BLaER1 (cell line): Measurements from ENCODE around the gene CNTN5.

Source experiments
- H3K27ac ChIP-seq: shearing (Covaris generic); formaldehyde crosslinking; 2 replicates; pipeline ENCODE4 v1.8.1; 2022
- H3K27me3 ChIP-seq: shearing (Covaris generic); formaldehyde crosslinking; 2 replicates; pipeline ENCODE4 v1.8.1; 2022
- H3K36me3 ChIP-seq: shearing (Covaris generic); formaldehyde crosslinking; 2 replicates; pipeline ENCODE4 v1.8.1; 2022
- H3K4me1 ChIP-seq: shearing (Covaris generic); formaldehyde crosslinking; 2 replicates; pipeline ENCODE4 v1.8.1; 2022
- H3K4me2 ChIP-seq: shearing (Covaris generic); formaldehyde crosslinking; 2 replicates; pipeline ENCODE4 v1.8.1; 2022
- H3K4me3 ChIP-seq: shearing (Covaris generic); formaldehyde crosslinking; 2 replicates; pipeline ENCODE4 v1.8.1; 2022
- H3K9ac ChIP-seq: shearing (Covaris generic); formaldehyde crosslinking; 2 replicates; pipeline ENCODE4 v1.8.1; 2022
- H3K9me3 ChIP-seq: shearing (Covaris generic); formaldehyde crosslinking; 2 replicates; pipeline ENCODE4 v1.8.1; 2022
- H4K20me1 ChIP-seq: shearing (Covaris generic); formaldehyde crosslinking; 2 replicates; pipeline ENCODE4 v1.8.1; 2022
- Cebpa-rat ChIP-seq: shearing (Covaris generic); IDR thresholded peaks from 2 replicates; pipeline ENCODE4 v1.8.1; 2022

CNTN5 gene

DNA sequence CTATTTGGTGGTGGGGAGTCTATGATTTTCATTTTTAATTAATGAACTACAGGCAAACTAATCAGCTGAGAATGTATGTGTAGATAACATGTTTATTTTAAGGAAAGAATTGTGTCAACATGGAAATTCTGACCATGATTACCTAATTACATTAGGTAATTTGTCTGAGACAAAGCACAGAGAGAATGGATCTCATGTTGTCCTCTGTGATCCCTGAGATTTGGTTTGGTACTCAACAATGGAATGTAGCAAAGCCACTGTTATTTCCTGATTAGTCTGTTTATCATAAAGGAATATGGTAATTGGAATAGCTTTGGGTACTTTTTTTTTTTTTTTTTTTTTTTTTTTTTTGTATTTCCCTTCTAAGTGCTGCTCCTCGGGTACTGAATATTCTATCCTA, 947.6 kb downstream of the CNTN5 start:
- Histone ChIP-seq H3K4me1 (no peaks in the 10 kb centered on the region), H3K27ac (no peak overlapping the region), H4K20me1 (no peaks in the 10 kb centered on the region), H3K4me2 (no peak overlapping the region), H3K36me3 (no peaks in the 10 kb centered on the region), H3K27me3 (no peaks in the 10 kb centered on the region), H3K4me3 (no peak overlapping the region), H3K9ac (no peak overlapping the region), H3K9me3 (no peaks in the 10 kb centered on the region)
- no peak for TF ChIP-seq Cebpa-rat

DNA sequence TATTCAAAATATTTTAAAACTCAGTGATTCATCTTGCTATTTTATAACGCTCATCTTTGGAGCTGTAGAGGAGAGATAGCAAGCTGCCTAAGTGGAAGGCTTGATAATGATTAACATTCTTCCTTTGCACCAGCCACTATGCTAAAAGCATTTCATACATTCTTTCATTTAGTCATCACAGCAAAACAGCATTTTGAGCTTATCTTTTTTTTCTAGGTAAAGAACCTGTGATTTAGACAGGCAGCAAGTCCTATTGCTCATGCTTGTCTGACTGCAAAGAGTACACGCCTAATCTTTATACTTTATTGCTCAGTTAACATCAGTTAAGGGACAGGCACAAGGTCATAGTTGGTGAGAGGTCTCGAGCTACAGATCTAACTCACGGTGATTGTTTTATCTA, 953.2 kb downstream of the CNTN5 start:
- H4K20me1 ChIP-seq = no peaks in the 10 kb centered on the region
- no peak for TF ChIP-seq Cebpa-rat
- H3K4me3 ChIP-seq = no peak overlapping the region
- no peak overlapping the region for H3K4me2 ChIP-seq
- no peaks in the 10 kb centered on the region for H3K36me3 ChIP-seq
- no peaks in the 10 kb centered on the region for H3K4me1 ChIP-seq
- no peak overlapping the region for H3K27ac ChIP-seq
- H3K9me3 ChIP-seq = no peaks in the 10 kb centered on the region
- H3K27me3 ChIP-seq = no peaks in the 10 kb centered on the region
- no peak overlapping the region for H3K9ac ChIP-seq

DNA sequence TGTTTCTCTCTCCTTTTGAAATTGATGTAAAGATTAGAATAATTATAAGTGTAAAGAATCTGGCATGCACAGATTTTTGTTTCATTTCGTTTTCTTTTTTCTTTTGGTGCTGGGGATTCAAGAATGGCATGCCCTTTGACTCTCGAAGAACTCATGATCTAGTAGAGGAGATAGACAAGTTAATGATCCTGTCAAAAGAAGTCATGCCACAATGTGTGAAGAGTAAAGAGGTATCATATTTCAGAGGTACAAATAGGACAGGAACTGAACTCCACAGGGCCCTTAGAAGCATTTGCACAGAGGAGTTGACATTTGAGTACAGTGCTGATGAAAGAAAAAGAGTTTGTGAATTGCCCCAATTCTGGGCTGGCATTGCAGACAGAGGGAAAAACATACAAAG, 958.3 kb downstream of the CNTN5 start:
- Histone ChIP-seq H3K9me3 (no peaks in the 10 kb centered on the region), H3K27me3 (no peaks in the 10 kb centered on the region), H3K4me3 (no peak overlapping the region), H3K27ac (no peak overlapping the region), H3K9ac (no peak overlapping the region), H4K20me1 (no peaks in the 10 kb centered on the region), H3K36me3 (no peaks in the 10 kb centered on the region), H3K4me1 (no peaks in the 10 kb centered on the region), H3K4me2 (no peak overlapping the region)
- TF ChIP-seq Cebpa-rat = no peak

DNA sequence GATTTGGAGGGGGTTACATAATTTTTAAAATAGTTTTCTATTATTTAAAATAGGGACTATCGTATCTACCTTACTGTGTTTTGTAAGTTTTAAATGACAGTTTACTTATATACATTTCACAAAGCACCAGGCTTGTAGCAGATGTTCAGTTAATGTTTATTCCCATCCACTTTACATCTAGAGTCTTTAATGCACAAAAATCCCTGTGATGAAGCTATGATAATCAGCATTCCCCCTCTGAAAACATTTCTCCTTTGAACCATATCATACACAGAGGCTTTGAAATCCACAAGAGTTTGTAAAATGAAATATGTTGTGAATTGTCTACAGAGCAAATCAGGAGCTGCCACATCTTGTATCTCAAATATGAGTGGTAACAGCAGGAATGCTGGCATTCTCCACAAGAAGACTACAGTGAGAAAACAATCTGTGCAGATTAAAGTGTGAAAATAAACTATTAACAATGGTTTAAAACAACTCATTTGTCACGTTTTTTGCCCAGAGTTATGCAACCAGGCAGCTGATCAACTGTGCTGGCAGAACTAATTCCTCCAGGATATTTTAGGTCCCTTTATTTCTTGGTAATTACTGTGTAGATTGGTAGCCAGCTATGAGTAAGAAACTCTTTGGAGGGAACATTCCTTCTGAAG, 967.2 kb downstream of the CNTN5 start:
- no peak for TF ChIP-seq Cebpa-rat
- H3K4me1 ChIP-seq = no peaks in the 10 kb centered on the region
- no peak overlapping the region for H3K27ac ChIP-seq
- no peaks in the 10 kb centered on the region for H3K9me3 ChIP-seq
- H3K9ac ChIP-seq = no peak overlapping the region
- H3K4me2 ChIP-seq = no peak overlapping the region
- no peak overlapping the region for H3K4me3 ChIP-seq
- H3K27me3 ChIP-seq = no peaks in the 10 kb centered on the region
- no peaks in the 10 kb centered on the region for H4K20me1 ChIP-seq
- no peaks in the 10 kb centered on the region for H3K36me3 ChIP-seq

DNA sequence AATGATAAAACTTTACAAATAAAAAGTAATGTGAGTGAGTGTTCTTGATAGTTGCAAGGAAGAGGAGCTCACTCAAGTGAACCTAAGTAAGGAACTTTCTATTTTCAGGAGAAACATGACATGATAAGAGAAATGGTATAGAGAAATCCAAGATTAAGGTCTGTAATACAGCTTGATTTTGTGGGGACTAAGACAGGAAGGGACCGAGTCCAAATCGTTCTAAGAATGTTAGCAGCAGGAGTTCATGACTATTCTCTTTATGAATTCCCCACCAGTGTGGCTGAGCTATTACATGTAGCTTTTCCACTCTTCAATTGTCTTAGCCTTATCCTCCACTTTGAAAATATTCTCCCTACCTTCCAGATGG, 967.7 kb downstream of the CNTN5 start:
- Histone ChIP-seq H3K27ac (no peak overlapping the region), H3K9ac (no peak overlapping the region), H3K27me3 (no peaks in the 10 kb centered on the region), H3K9me3 (no peaks in the 10 kb centered on the region), H4K20me1 (no peaks in the 10 kb centered on the region), H3K4me1 (no peaks in the 10 kb centered on the region), H3K4me3 (no peak overlapping the region), H3K4me2 (no peak overlapping the region), H3K36me3 (no peaks in the 10 kb centered on the region)
- TF ChIP-seq Cebpa-rat = no peak

DNA sequence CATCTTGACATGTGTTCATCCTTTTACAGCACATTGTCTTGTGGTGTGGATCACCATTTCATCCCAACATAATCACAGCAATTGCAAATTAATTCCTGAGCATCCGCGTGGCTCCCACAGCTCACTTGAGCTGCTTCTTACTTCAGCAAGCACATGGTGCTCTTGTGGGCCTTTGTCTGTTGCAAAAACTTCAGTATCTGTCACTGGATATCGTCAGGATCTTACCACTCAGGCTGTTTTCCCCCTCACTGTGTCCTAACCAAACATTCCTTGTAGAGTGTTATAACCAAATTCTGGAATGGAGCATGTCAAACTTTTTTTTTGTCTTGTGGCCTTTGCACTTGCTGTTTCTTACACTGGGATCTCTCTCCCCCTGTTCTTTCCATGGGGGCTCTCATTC, 983.2 kb downstream of the CNTN5 start:
- H3K36me3 ChIP-seq = no peaks in the 10 kb centered on the region
- no peak overlapping the region for H3K9ac ChIP-seq
- H3K4me3 ChIP-seq = no peak overlapping the region
- H3K27me3 ChIP-seq = no peaks in the 10 kb centered on the region
- no peaks in the 10 kb centered on the region for H4K20me1 ChIP-seq
- H3K4me1 ChIP-seq = no peaks in the 10 kb centered on the region
- no peak overlapping the region for H3K27ac ChIP-seq
- peaks cover 9% of the 10 kb centered on the region for H3K9me3 ChIP-seq
- TF ChIP-seq Cebpa-rat = no peak
- no peak overlapping the region for H3K4me2 ChIP-seq

DNA sequence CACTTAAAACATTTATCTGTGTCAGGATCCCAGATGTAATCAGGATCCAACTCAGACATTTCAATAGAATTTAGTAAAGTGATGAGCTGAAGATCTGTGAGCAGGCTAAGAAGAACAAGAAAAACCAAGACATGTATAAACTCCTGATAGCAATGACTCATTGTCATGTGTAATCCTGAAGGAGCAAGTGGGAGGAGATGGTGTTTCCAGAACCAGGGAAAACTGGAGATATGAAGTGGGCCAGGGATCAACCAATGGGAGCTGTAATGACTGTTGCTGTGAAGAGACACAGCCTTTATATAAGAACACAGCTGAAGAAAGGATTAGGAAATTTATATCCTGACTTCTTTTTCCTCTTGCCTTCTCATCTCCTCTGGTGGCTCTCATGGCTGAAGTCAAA, 983.8 kb downstream of the CNTN5 start:
- Histone ChIP-seq H3K4me3 (no peak overlapping the region), H3K4me1 (no peaks in the 10 kb centered on the region), H3K9ac (no peak overlapping the region), H4K20me1 (no peaks in the 10 kb centered on the region), H3K27me3 (no peaks in the 10 kb centered on the region), H3K9me3 (peaks cover 9% of the 10 kb centered on the region), H3K27ac (no peak overlapping the region), H3K36me3 (no peaks in the 10 kb centered on the region), H3K4me2 (no peak overlapping the region)
- TF ChIP-seq Cebpa-rat = no peak

DNA sequence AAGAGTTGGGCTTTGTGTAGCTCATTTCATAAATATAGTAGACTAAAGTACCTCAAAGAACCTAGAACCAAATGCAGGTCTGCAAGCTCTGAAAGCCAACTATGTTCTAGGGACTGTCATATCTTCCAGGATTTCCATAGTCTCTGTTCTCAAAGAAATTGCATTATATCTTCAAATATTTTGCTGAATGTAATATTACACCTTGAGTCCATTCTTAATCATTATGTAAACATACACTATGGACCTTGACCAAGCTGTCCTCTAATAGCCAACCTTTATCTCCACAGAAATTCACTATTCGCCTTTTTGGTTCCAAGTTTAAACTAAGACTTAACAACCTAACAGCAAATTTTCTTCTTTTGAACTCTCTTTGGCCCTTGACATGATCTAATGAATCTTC, 987.7 kb downstream of the CNTN5 start:
- H3K4me1 ChIP-seq = peaks cover 18% of the 10 kb centered on the region
- no peak overlapping the region for H3K4me2 ChIP-seq
- H3K4me3 ChIP-seq = no peak overlapping the region
- no peaks in the 10 kb centered on the region for H4K20me1 ChIP-seq
- H3K9me3 ChIP-seq = no peaks in the 10 kb centered on the region
- H3K36me3 ChIP-seq = no peaks in the 10 kb centered on the region
- no peak overlapping the region for H3K27ac ChIP-seq
- no peaks in the 10 kb centered on the region for H3K27me3 ChIP-seq
- TF ChIP-seq Cebpa-rat = no peak
- H3K9ac ChIP-seq = no peak overlapping the region

DNA sequence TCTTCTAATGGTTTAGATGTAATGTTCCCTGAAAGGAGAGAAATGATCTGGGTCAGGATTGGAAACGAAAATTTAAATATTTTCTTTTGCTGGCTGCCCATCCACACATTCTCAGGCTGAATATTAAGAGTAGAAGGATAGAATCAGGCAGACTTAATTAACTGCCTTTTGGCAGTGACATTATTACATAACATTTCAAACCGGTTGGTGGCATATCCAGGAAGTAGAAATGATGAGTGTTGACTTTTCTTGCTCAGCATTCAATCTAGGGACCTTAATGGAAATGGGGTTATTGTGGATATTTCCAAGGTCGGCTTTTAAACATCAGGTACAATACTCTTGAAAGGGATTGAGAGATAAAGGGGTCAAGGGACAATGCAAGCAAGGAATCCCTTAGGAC, 989.0 kb downstream of the CNTN5 start:
- Histone ChIP-seq H3K27ac (no peak overlapping the region), H3K9ac (no peak overlapping the region), H4K20me1 (no peaks in the 10 kb centered on the region), H3K27me3 (no peaks in the 10 kb centered on the region), H3K36me3 (no peaks in the 10 kb centered on the region), H3K4me1 (peaks cover 18% of the 10 kb centered on the region), H3K9me3 (no peaks in the 10 kb centered on the region), H3K4me3 (no peak overlapping the region), H3K4me2 (no peak overlapping the region)
- TF ChIP-seq Cebpa-rat = no peak

DNA sequence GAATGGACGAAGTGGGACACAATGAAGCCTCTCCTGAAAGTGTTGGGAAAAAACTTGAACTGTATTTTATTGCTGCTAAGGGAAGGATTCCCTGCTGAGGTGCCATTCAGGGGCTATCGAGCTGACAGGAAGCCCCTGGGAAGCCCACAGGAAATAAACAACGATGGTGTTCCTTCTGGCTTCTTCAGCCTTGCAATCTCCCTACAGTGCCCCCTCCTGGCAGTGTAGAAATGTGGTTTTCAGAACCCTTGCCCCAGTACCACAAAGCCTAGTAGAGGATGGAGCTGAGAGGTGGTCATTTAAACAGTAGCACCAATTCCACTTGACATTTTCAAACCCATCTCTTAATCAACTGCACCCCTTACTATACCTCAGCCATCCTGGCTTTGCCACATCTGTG, 989.6 kb downstream of the CNTN5 start:
- no peak overlapping the region for H3K9ac ChIP-seq
- no peaks in the 10 kb centered on the region for H3K36me3 ChIP-seq
- no peaks in the 10 kb centered on the region for H3K9me3 ChIP-seq
- H3K27me3 ChIP-seq = no peaks in the 10 kb centered on the region
- no peak overlapping the region for H3K27ac ChIP-seq
- peak overlapping the region; percentile 23; the same call in 1 of the 2 replicates for H3K4me2 ChIP-seq
- H3K4me3 ChIP-seq = no peak overlapping the region
- TF ChIP-seq Cebpa-rat = no peak
- no peaks in the 10 kb centered on the region for H4K20me1 ChIP-seq
- H3K4me1 ChIP-seq = peaks cover 18% of the 10 kb centered on the region

DNA sequence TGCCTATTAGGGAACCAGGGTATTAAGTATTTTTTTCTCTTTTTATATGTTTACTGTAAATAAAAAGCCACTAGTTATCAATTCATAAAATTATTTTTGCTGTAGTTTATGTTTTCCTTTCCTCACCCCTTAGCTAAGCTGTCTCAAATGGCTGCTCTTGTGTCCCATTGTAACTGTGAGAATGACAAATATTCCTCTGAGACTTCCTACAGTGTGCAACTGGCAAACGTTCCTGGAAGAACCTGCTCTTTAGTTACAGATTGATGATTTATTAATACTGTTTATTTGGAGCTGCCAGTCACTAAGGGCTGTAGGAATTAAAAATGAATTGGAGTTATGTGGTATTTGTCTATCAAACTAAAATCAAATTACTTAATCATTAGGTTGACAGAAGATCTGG, 990.9 kb downstream of the CNTN5 start:
- Histone ChIP-seq H3K9me3 (no peaks in the 10 kb centered on the region), H3K27me3 (no peaks in the 10 kb centered on the region), H3K4me1 (peaks cover 18% of the 10 kb centered on the region), H3K27ac (no peak overlapping the region), H3K4me2 (no peak overlapping the region), H3K4me3 (no peak overlapping the region), H4K20me1 (no peaks in the 10 kb centered on the region), H3K36me3 (no peaks in the 10 kb centered on the region), H3K9ac (no peak overlapping the region)
- no peak for TF ChIP-seq Cebpa-rat
